AG04449 (cell line): Measurements from ENCODE around the gene RAF1.

Experiments
- CTCF ChIA-PET: fragments of 350-600 bp; formaldehyde crosslinking; extraction: SDS; loops from one replicate; lab custom pipeline; 2021; ENCODE audit warnings: antibody characterized with exemption; lab: Yijun Ruan, JAX
- POLR2A ChIA-PET: fragments of 400-600, 350-600 bp; formaldehyde crosslinking; extraction: SDS; loops from one replicate; lab custom pipeline; 2020; ENCODE audit warnings: antibody characterized with exemption, inconsistent platforms; lab: Yijun Ruan, JAX
- DNase-seq: peaks from one replicate; pipeline ENCODE4 v3.0.0-alpha.2; 2010; ENCODE audit warnings: low read depth, low spot score
- H3K4me3 ChIP-seq: 2 replicates; pipeline ENCODE4 v1.5.1; 2011; ENCODE audit warnings: low read depth, mild to moderate bottlenecking, control low read depth, low read length
- CTCF ChIP-seq: IDR thresholded peaks from one replicate; pipeline ENCODE4 v1.5.1; 2011; ENCODE audit warnings: mild to moderate bottlenecking, moderate library complexity, low read length, control low read depth, inconsistent platforms; ENCODE audit not compliant: insufficient read depth; ENCODE audit errors: missing control alignments

Gene RAF1

DNA sequence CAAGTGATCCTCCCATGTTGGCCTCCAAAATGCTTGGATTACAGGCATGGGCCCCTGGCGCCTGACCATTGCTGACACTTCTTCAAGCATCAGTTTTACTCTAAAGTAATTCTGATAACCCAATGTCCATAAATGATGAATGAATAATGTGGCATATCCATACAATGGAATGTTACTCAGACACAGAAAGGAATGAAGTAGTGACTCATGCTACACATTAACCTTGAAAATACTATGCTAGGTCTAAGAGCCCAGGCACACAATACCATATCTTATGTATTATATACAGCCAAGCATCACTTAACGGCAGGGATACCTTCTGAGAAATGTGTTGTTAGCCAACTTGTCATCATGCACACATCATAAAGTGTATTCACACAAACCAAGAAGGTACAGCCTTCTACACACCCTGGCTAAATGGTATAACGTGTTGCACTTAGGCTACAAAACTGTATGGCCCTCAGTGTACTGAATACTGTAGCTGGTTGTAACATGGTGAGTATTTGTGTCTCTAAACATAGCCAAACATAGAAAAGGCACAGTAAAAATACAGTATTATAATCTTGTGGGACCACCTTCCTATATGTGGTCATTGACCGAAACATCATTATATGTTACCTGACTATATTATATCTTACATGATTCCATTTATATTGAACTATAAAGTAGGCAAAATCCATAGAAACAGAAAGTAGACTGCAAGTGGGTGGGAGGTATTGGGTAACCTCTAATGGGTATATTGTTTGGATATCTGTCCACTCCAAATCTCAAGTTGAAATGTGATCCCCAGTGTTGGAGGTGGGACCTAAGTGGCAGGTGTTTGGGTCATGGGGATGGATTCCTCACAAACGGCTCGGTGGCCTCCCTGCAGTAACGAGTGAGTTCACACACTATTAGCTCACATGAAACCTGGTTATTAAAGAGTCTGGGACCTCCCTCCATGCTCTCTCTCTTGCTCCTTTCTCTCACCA, 75.6 kb downstream of the RAF1 start:
- ChIA-PET CTCF (interaction anchor here (0.9 to 1.4 kb wide), 4 partner anchors 10 to 132 kb away, joined by 3 to 5 read pairs (median 4); no protein-coding TSS in a partner anchor), POLR2A (no interaction called here)
- no peak overlapping the region for H3K4me3 ChIP-seq
- no peak for DNase-seq
- TF ChIP-seq CTCF, result no peak

GRCh38 chr3:12586403-12586802, 77.5 kb downstream of the RAF1 start:
- no peak overlapping the region for H3K4me3 ChIP-seq
- POLR2A ChIA-PET, result no interaction called here
- CTCF ChIA-PET, result interaction anchor here (1.4 kb wide), 2 partner anchors 8 to 133 kb away, joined by 4 to 5 read pairs; no protein-coding TSS in a partner anchor
- no peak for TF ChIP-seq CTCF
- DNase-seq, result no peak

DNA sequence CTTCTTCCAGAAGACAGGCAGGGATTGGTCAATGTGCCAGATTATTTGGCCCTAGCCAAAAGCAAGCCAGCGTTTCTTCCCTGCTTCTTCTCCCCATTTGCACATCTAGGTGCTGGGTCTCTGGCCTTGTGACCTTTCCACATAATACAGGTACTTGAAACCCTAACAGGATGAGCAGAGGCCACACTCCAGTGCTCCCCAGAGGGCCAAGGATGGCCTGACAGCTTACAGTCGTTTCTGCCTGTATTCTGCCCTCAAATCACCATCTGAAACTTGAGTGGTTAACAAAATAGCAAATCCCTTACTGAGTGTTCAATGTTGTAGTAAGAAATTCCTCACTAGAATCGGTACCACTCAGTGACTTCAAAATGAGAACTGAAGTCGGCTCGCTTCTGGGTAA, 77.9 kb downstream of the RAF1 start:
- POLR2A ChIA-PET, result no interaction called here
- no peak for DNase-seq
- TF ChIP-seq CTCF, result no peak
- no peak overlapping the region for H3K4me3 ChIP-seq
- CTCF ChIA-PET, result no interaction called here

- no peak for DNase-seq
- POLR2A ChIA-PET, result no interaction called here
- CTCF ChIA-PET, result no interaction called here
- no peak for TF ChIP-seq CTCF
- H3K4me3 ChIP-seq, result no peak overlapping the region
These were observed 78.7 kb downstream of the RAF1 start for GRCh38 chr3:12585181-12585580.

DNA sequence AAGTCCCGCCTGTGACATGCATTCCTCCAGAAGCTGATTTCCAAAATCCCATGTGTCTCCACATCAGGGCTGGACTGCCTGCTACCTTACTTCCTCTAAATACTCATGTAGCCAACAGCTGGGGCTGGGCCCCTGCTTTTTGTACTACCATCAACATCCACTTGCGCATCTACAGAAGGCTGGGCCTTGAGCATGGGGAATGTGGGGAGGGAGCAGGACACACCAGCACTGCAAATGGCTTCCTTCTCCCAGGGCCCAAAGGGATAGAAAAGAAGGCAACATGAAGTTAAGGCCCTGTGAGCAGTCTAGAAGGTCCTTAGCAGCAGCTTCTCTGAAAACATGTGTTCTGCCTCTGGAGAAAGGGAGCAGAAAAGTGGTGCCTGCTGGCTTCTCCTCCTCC, 79.8 kb downstream of the RAF1 start:
- ChIA-PET POLR2A (no interaction called here), CTCF (interaction anchor here (1.2 kb wide), 1 partner anchor 125 kb away, joined by 4 read pairs; no protein-coding TSS in a partner anchor)
- H3K4me3 ChIP-seq, result no peak overlapping the region
- no peak for TF ChIP-seq CTCF
- DNase-seq, result no peak

DNA sequence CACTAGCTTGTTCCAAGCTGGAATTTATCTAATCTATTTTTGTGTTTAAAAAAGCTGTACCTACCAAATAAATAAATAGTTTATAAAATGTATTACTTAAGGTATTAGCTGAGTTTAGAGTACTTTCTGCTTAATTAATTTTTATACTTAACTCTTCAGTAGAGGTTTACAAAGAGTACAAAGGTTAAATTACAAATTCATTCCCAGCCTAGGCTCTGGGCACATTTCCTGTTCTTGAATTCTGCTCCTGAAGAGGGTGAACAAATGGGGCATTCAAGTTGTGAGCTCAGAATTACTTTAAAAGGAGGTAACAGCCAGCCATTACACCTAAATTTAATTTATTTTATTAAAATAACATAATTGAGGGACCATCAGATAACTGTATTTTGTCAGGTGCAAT, 80.6 kb downstream of the RAF1 start:
- POLR2A ChIA-PET, result no interaction called here
- no peak overlapping the region for H3K4me3 ChIP-seq
- DNase-seq, result no peak
- CTCF ChIA-PET, result interaction anchor here (0.8 to 1.2 kb wide), 2 partner anchors 15 to 126 kb away, joined by 4 read pairs; no protein-coding TSS in a partner anchor
- TF ChIP-seq CTCF, result no peak
